Psoas muscle (tissue), 8 donors: ENCODE data around the gene PANK2. TPM values are rescaled to one million over a fixed set of nuclear protein-coding genes. Genes with fewer than 3 reads are reported as not detected.
"Not testable (repeated sequence)": the region's sequence is repeated elsewhere in the genome, so short reads cannot be mapped to it uniquely, and the experiment has no call there.

Source experiments
- ATAC-seq, 4 donors: fragments of 200-7000 bp; cut with Tn5 transposase; one replicate each; pipeline ENCODE4 v1.9.1; 2020; ENCODE audit warnings: moderate library complexity in 3 of 4, mild to moderate bottlenecking in 2 of 4
- DNase-seq, 2 donors: peaks; one replicate each; pipeline ENCODE4 v3.0.0-alpha.2; 2020
- H3K27ac ChIP-seq: fragments of 200-600 bp; one replicate; pipeline ENCODE4 v1.8.0; 2022
- H3K27me3 ChIP-seq, 3 donors: fragments of 200-600 bp in 1 of 3; one replicate each; pipeline versions ENCODE4 v1.6.1 to v1.8.0; 2013 to 2022; ENCODE audit warnings: low read length in 2 of 3, mild to moderate bottlenecking in 2 of 3, moderate library complexity in 1 of 3; ENCODE audit not compliant: insufficient read depth in 3 of 3
- H3K36me3 ChIP-seq, 2 donors: fragments of 200-600 bp in 1 of 2; one replicate each; pipeline versions ENCODE4 v1.6.1 to v1.8.0; 2013 to 2022; ENCODE audit warnings: low read depth in 1 of 2, mild to moderate bottlenecking in 1 of 2, moderate library complexity in 1 of 2; ENCODE audit not compliant: insufficient read depth in 1 of 2
- H3K4me1 ChIP-seq: fragments of 200-600 bp; one replicate; pipeline ENCODE4 v1.8.0; 2022
- H3K4me3 ChIP-seq: fragments of 200-600 bp; one replicate; pipeline ENCODE4 v1.8.0; 2022; ENCODE audit warnings: mild to moderate bottlenecking
- H3K9me3 ChIP-seq: fragments of 200-600 bp; one replicate; pipeline ENCODE4 v1.8.0; 2022
- WGBS, 3 donors: extraction: QIAGEN DNeasy Blood & Tissue Kit; methylation state at CpG; one replicate each; pipeline versions ENCODE4 v1.1.6 to v1.1.7; 2013; 5-methylcytosine and 5-hydroxymethylcytosine counted together
- intact Hi-C, 2 donors: fragments of 100-400 bp; cut with DNase I; formaldehyde crosslinking; loops; one replicate each; pipeline versions ENCODE4 v1.11.0 to v1.14.2; 2022
- polyA plus RNA-seq, 3 donors: library from polyadenylated mRNA; stranded (reverse); fragments of 200-250 nt; gene quantifications; one replicate each; pipeline ENCODE4 v1.2.3, GENCODE V29; 2013
- total RNA-seq, 4 donors: library from RNA; stranded (reverse); fragmentation: NEBNext Ultra II Directional in 2 of 4; extraction: Animal tissue kit (Norgen Biotek cat#: 25700) in 2 of 4; gene quantifications; one replicate each; pipeline versions ENCODE4 v1.2.1 to v1.2.4, GENCODE V29; 2021 to 2023
- TF ChIP-seq, protein P1 (sequence below): fragments of 200-600 bp; IDR thresholded peaks from one replicate; pipeline ENCODE4 v1.8.0; 2022; ENCODE audit warnings: antibody characterized with exemption
- donor health status: healthy with polysubstance abuse.
- donor health status: DM: no; HTN: no; CAD: no; lungs with moderate emphysema.
- donor health status: Bipolar disorder and iron deficiency.
- donor health status: healthy.
- donor health status: DM: yes; HTN: yes; CAD: no.
- donor health status: DM: no; HTN: no; CAD: no.
- donor health status: DM: no; HTN: no; CAD: no.
- donor health status: DM: yes; HTN: yes; CAD: no.

PANK2 gene
- total and polyA plus RNA-seq, 7 donors: 9.7 to 32.9 (median 18.6) TPM

DNA sequence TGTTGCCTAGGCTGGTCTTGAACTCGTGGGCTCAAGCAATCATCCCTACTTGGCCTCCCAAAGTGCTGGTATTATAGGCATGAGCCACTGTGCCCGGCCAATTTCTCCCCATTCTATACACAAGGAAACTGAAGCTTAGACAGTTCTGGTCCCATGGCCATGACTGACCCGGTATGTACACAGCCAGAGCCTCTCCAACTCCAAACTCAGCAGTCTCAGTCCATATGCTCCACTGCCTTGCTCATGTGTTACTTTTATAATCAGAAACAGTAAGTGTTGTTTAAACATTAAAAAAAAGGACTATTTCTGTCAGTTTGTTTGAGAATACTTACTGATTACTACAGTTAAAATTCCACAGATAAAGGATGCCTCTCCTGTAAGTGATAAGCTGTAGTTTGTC, 75.5 kb downstream of the PANK2 start:
- ATAC-seq (no peak), DNase-seq (no peak)
- Histone ChIP-seq H3K27me3 (no peaks in the 10 kb centered on the region), H3K36me3 (no peaks in the 10 kb centered on the region), H3K4me3 (no peak overlapping the region), H3K27ac (no peak overlapping the region), H3K9me3 (no peaks in the 10 kb centered on the region), H3K4me1 (no peaks in the 10 kb centered on the region)
- TF ChIP-seq, protein P1, sequence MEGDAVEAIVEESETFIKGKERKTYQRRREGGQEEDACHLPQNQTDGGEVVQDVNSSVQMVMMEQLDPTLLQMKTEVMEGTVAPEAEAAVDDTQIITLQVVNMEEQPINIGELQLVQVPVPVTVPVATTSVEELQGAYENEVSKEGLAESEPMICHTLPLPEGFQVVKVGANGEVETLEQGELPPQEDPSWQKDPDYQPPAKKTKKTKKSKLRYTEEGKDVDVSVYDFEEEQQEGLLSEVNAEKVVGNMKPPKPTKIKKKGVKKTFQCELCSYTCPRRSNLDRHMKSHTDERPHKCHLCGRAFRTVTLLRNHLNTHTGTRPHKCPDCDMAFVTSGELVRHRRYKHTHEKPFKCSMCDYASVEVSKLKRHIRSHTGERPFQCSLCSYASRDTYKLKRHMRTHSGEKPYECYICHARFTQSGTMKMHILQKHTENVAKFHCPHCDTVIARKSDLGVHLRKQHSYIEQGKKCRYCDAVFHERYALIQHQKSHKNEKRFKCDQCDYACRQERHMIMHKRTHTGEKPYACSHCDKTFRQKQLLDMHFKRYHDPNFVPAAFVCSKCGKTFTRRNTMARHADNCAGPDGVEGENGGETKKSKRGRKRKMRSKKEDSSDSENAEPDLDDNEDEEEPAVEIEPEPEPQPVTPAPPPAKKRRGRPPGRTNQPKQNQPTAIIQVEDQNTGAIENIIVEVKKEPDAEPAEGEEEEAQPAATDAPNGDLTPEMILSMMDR: no peak
- WGBS, 3 donors: 74 to 95% (median 87%) methylated on average over 3 of the region's 3 CpGs
- intact Hi-C loops: no loop called here

DNA sequence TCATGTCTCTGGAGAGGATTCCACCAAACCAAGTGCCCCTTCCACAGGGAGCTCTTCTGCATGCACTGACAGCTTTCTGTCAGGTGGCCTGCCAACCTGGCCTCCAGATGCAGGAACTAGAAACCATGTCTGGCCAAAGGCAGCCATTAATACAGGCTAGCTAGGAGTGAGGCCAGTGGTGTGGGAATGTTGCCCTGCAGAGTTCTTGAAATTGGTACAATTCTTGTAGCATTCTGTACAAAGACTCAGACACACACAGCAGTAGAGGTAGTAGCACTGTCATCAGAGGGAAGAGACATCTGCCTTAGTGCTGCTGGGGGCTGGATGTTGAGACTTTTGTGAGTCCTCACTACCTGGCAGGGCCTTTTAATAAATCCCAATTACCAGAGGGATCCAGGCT, 77.4 kb downstream of the PANK2 start:
- DNase-seq: no peak
- TF ChIP-seq, protein P1: no peak
- Histone ChIP-seq H3K27me3 (no peaks in the 10 kb centered on the region), H3K36me3 (no peaks in the 10 kb centered on the region), H3K9me3 (no peaks in the 10 kb centered on the region), H3K4me3 (no peak overlapping the region), H3K27ac (no peak overlapping the region), H3K4me1 (no peaks in the 10 kb centered on the region)
- ATAC-seq: no peak
- intact Hi-C loops: no loop called here

DNA sequence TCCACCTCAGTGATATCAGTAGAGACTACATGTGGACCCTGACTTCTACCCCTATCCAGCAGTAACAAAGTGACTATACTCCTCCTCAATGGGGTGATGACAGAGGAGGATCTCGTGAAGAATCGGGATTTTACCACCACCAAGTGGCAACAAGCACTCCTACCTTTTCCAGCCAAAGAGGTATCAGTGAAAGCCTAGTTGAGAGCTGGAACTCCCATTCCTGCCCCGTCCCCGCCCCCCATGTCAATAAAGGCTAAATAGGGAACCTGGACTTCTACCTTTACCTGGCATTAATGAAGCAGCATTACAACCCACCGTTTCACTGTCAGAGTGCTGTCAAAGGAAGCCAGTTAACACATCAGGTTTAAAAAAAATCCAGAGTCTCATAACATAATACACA, 80.8 kb downstream of the PANK2 start:
- 87 to 95% (median 89%) methylated on average over 5 of the region's 5 CpGs for WGBS, 3 donors
- H3K4me3 ChIP-seq: no peak overlapping the region
- H3K9me3 ChIP-seq: peaks cover 6% of the 10 kb centered on the region
- no peaks in the 10 kb centered on the region for H3K27me3 ChIP-seq
- intact Hi-C loops: no loop called here
- H3K4me1 ChIP-seq: no peaks in the 10 kb centered on the region
- ATAC-seq (no peak), DNase-seq (no peak)
- no peak overlapping the region for H3K27ac ChIP-seq
- TF ChIP-seq, protein P1: no peak
- no peaks in the 10 kb centered on the region for H3K36me3 ChIP-seq

DNA sequence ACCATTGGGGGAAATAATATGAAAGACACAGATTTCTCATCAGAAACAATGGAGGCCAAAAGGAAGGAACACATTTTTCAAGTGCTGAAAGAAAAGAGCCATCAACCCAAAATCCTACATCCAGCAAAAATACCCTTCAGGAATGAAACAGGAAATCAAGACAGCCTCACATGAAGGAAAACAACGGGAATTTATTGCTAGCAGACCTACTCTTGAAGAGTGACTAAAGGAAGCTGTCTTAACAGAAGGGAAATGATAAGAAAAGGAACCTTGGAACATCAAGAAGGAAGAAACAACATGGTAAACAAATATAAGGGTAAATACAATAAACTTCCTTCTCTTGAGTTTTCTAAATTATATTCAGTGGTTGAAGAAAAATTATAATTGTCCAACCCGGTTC, 82.0 kb downstream of the PANK2 start:
- ATAC-seq (no peak), DNase-seq (no peak)
- no peak overlapping the region for H3K4me3 ChIP-seq
- H3K36me3 ChIP-seq: no peaks in the 10 kb centered on the region
- H3K9me3 ChIP-seq: peaks cover 8% of the 10 kb centered on the region
- 74 to 85% (median 80%) methylated on average over 2 of the region's 2 CpGs for WGBS, 3 donors
- H3K27me3 ChIP-seq: no peaks in the 10 kb centered on the region
- intact Hi-C loops: no loop called here
- H3K27ac ChIP-seq: no peak overlapping the region
- H3K4me1 ChIP-seq: no peaks in the 10 kb centered on the region
- TF ChIP-seq, protein P1: no peak

DNA sequence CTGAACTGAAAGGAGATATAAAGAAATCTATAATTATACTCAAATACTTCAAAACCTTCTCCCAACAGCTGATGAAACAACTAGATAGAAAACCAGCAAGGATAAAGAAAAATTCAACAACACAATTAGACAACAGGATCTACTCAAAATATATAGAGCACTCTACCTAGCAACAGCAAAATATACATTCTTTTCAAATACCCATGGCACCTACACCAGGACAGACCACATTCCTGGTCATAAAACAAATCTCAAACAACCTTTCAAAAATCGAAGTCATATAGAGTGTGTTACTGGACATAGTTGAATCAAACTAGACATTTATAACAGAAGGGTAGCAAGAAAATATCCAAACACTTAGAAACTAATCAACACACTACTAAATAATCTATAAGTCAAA, 83.0 kb downstream of the PANK2 start:
- Histone ChIP-seq H3K9me3 (peaks cover 8% of the 10 kb centered on the region), H3K4me1 (no peaks in the 10 kb centered on the region), H3K36me3 (no peaks in the 10 kb centered on the region), H3K4me3 (no peak overlapping the region), H3K27me3 (no peaks in the 10 kb centered on the region), H3K27ac (no peak overlapping the region)
- intact Hi-C loops: no loop called here
- DNase-seq (no peak), ATAC-seq (no peak)
- TF ChIP-seq, protein P1: no peak
- WGBS, 3 donors: 94 to 100% (median 95%) methylated on average over 1 of the region's 1 CpG

DNA sequence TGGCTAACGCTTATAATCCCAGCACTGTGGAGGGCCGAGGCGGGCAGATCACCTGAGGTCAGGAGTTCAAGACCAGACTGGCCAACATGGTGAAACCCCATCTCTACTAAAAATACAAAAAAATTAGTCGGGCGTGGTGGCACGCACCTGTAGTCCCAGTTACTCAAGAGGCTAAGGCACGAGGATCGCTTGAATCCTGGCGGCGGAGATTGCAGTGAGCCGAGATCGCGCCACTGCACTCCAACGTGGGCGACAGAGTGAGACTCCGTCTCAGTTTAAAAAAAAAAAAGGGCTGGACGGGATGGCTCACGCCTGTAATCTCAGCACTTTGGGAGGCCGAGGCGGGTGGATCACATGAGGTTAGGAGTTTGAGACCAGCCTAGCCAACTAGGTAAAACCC, 83.4 kb downstream of the PANK2 start:
- H3K27me3 ChIP-seq, H3K27ac ChIP-seq, H3K4me3 ChIP-seq, H3K9me3 ChIP-seq, intact Hi-C loops, H3K36me3 ChIP-seq, H3K4me1 ChIP-seq, DNase-seq, ATAC-seq: not testable (repeated sequence)
- 96 to 97% (median 97%) methylated on average over 20 of the region's 20 CpGs for WGBS, 3 donors
